Activated T-helper 2 cell treated with anti-CD3 and anti-CD28 coated beads, Interferon-gamma antibody, Interleukin-2, Interleukin-4, amounts not matched to agents 10 μg/mL and 5 μg/mL and 100 μg/mL, durations not matched to agents 14 hours and 24 hours and 36 hours (primary cell): ENCODE results near the gene FADS1. TPM values are rescaled to one million over a fixed set of nuclear protein-coding genes. Genes with fewer than 3 reads are reported as not detected.

Experiments used
- total RNA-seq: library from RNA; stranded (reverse); gene quantifications from 2 replicates; pipeline ENCODE4 v1.2.3, GENCODE V29; 2022

Gene FADS1
- total RNA-seq, 1 donor from 2014 or later: 116 TPM

Other genes starting within 250 kb of the FADS1 start
- 0.09 and 0.30 TPM in 2 replicates for gene SYT7, start 235.9 kb downstream of the FADS1 start, total RNA-seq
- 0.07 TPM in 2 replicates for gene DAGLA, start 136.6 kb downstream of the FADS1 start, total RNA-seq
- 1.8 and 2.6 TPM in 2 replicates for gene MYRF, start 64.4 kb downstream of the FADS1 start, total RNA-seq
- gene TMEM258, start 24.4 kb downstream of the FADS1 start, total RNA-seq: 187 and 192 TPM in 2 replicates
- 130 and 131 TPM in 2 replicates for gene FEN1, start 24.1 kb downstream of the FADS1 start, total RNA-seq
- gene FADS2, start 11.3 kb upstream of the FADS1 start, total RNA-seq: 366 and 381 TPM in 2 replicates
- 22.1 and 24.1 TPM in 2 replicates for gene FADS3, start 74.5 kb upstream of the FADS1 start, total RNA-seq
- gene RAB3IL1, start 100.6 kb upstream of the FADS1 start, total RNA-seq: 0.09 TPM in 1 of 2 replicates, not detected in the other
- 0.09 TPM in 1 of 2 replicates, not detected in the other for gene BEST1, start 133.3 kb upstream of the FADS1 start, total RNA-seq
- 568 and 585 TPM in 2 replicates for gene FTH1, start 150.6 kb upstream of the FADS1 start, total RNA-seq